Measurements from ENCODE around the gene L3MBTL1.

The L3MBTL1 gene

DNA sequence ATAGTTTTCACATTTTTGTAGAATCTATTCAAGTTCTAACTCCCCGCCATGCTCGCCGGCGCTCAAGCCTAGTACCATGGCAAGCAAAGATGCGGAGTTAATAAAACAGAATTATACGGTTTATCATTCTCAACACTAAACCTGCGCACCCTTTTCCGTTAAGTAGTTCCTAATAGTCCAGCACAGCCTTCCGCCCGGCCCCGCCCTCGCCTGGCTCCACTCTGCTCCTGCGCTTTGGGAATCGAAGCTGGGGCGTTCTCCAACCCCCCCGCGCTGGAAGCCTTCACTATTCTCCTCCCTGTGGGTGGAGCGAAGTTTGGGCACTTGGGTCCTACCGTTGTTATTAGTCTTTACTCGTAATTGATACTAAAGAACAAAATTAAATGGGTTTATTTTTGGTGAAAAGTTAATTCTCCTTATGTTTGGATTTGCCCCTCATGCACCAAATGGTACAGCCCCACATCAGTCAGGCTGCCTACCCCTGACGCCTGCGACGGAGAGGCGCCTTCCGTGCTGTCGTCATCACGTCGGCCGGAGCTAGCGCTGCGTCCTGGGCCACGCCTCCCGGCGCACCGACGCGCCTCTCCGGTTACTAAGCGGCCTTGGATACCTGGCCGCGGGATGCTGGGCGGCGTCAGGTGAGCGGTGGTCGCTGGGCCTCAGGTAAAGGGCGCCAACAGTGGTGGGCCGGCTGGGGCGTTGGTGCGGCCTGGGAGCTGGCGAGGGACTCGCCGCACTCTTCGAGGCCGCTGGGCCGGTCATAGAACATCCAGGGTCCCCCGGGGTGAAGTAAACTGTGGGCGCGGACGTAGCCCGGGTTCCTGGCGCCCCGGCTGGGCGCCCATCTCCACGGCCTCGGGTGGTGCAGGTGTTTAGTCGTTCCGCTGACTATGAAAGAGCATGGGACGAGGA, 83.2 kb downstream of the L3MBTL1 start, which contains the start of gene IFT52:
Gene IFT52, plus strand, starts transcription at position 546 of the 912 bp plus-strand sequence. CDS start 3,762 bp downstream, outside the sequence.
- peak; percentile 98 for DNase-seq

All from right kidney (tissue), 1 donor.